ENCODE results near the gene CAMTA1.

The CAMTA1 gene

DNA sequence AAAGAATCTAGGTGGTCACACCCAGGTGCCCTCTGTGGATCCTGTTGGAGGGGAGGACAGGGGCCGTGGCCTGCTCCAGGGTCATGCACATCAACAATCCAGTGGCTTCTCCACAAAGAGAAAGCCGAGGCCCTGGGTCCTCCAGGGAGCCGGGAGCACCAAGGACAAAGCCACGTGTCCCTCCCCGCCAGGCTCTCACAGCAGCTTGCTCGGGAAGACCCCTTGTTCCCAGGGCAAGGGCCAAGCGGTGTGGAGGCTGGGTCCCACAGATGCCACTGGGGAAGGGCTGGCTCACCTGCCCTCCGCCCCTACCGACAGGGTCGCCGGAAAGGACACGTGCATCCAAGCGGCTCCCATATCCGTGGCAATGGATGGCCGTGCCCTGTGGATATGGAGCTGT, 793.0 kb downstream of the CAMTA1 start:
- no peak for DNase-seq

- no peak for DNase-seq
These were observed 793.8 kb downstream of the CAMTA1 start for GRCh38 chr1:7579016-7579415.

GRCh38 chr1:7579831-7580804, 794.9 kb downstream of the CAMTA1 start:
- no peak for DNase-seq

DNA sequence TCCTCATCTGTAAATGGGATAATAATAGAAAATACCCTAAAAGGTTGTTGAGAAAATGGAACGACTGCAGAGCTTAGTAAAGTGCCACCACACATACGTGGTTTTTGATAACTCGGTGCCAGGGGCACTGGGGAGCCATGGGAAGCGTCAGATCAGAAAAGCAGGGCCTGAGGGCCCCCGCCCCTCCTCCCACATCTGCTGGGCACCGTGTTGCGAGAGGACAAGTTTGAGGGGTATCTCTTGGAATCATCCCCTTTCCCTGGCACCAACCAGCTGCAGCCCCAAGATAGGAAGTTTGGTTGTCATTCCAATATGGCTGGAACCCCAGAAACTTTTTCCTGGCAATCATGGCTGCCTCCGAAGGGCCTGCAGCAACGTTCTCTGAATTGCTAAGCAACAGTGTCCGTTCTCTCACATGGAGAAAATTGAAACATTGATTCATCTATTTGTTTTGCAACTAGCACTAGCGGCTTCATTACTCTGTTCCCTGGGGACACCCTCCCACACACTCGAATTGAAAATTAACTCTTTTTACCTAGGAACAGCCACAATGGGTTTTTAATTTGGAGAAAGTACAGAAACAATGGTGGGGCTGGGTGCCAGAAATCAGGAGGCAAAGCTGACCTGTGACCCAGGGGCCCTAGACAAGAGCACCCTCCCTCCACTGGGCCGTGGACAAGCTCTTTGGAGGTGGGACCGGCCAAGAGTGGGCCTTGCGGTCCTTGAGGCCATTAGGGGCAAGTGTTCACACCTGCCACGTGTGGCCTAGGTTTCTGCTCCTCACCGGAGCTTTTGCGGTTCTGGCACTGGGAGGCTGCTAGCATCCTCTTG, 795.9 kb downstream of the CAMTA1 start:
- no peak for DNase-seq

DNA sequence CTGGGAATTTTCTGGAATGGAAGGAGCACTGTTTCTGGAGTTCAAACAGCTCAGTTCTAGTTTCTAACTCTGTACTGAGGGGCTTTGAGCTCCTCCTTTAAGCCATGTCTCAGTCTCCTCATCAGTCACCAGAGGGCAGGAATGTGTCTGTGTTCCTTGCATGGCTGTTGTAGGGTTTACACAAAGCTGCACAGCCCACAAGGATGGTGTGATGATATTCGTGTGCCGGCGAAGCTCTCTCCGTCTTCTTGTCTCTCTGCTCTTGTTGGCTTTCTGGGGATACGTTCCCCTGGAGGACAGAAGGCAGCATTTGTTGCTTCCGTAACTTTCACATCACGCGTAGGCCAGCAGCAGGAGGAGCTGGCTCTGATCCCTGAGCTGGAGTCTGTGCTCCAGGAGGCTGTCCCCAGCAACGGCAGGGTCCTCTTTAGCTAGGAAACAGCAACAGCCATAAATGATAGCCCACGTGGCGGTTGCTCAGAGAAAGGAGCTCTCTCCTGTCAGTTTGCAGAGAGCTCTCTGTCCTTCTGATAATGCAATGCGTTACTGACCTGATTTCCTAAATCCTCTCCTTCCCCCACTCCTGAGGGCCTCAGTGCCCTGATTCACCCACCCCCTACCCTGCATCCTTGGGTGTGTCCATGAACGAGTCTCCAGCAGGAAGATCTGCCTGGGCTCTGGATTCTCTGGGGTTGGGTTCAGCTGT, 796.7 kb downstream of the CAMTA1 start:
- DNase-seq = no peak

DNA sequence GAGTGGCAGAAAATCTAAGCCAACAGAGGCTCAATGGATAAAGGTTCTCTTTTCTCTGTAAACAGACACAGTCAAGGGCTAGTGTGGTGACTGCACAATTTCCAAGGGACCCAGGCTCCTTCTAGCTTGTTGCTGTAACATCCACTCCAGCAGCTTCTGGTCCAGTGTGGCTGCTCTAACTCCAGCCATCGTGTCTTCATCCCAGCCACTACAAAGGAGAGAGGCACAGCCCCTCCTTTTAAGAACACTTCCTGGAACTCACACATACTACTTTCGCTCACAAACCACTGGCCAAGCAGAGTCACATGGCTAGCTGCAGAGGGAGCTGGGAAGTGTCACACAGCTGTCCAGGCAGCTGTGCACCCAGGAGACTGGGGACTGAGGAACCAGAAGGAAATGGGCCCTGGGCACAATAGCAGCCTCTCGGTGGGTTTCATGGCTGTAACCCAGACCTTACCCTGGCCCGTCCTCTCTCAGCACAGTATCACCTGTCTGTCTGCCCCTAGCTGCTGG, 797.3 kb downstream of the CAMTA1 start:
- DNase-seq = no peak

DNA sequence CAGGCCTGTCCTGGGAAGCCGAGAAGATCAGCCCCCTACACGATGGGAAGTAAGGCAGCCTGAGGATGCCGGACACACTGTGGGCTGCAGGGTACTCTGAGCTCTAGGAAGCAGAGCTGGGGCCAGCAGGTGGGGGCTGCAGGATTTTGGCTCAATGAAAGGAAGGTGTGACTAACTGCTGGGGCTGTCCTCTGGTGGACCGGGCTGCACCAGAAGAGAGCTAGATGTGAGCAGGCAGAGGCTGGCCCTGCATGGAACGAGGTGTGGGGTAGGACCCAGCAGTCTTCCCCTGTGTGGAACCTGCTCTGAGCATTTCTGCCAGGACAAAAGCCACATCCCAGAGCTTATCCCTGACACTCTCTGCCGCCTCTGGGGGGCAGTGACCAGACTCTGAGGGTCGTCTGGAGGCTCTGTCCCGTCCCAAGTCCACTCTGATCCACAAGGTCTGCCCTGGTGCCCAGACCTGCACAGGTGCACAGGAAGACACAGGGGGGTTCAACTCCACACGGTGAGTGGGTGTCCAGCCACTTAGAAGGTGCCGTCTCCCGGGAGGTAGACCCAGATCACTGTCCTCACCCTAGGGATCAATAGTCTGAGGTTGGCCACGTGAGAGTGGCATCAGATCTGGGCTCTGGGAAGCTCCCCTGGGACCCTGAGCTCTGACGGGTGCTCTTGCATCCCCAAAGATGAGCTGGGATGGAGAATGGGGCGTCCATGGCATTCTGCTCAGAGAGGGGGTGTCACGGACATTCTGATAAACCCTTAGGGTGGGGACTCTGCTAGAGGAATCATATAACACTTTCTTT, 798.2 kb downstream of the CAMTA1 start:
- no peak for DNase-seq

DNA sequence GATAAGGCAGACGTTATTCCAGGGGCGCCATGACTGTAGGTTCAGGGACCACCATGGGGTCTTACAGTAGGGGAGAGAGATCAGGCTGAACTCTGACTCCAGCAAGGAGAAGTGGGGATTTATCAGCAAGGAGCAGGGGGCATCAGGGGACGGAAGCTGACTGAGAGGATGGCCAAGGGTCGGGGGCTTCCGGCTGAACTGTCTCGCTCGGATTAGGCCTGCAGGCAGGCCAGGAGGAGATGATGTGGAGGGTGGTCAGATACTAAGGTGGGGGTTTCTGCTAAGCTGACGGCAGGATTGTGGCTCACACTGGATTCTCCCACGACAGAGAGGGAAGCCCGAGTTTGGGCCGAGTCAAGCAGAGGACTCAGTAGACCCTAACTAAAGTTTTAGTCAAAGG, 798.9 kb downstream of the CAMTA1 start:
- DNase-seq = no peak

GRCh38 chr1:7584643-7585042, 799.4 kb downstream of the CAMTA1 start:
- DNase-seq = no peak

DNA sequence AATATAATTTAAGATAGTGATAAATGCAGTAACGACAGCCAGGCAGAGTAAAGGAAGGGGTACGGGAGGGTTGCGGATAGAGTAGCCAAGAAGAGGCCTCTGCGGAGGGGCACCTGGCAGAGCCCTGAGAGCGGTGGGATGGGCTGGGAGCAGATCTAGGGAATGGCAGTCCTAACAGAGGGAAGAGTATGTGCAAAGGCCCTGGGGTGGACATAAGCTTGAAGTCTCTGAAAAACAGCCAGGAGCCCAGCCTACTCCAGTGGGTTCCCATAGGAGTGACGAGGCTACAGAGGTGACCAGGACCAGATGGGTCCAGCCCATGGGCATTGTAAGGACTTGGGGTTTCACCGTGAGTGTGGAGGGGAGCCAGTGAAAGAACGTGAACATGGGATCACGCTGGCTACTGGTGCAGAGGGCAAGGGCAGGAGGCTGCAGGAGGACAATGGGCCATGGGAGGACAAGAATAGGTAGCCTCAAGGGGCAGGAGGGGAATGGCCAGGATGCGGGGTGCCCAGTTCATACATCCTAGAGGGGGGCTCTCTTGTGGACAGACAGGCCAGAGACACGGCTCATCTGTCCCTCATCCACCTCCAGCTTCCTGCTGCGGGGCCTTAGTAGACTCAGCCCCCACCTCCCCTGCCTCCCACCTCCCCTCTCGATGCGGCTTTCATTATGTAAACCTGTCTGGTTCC, 800.1 kb downstream of the CAMTA1 start:
- DNase-seq = no peak

DNA sequence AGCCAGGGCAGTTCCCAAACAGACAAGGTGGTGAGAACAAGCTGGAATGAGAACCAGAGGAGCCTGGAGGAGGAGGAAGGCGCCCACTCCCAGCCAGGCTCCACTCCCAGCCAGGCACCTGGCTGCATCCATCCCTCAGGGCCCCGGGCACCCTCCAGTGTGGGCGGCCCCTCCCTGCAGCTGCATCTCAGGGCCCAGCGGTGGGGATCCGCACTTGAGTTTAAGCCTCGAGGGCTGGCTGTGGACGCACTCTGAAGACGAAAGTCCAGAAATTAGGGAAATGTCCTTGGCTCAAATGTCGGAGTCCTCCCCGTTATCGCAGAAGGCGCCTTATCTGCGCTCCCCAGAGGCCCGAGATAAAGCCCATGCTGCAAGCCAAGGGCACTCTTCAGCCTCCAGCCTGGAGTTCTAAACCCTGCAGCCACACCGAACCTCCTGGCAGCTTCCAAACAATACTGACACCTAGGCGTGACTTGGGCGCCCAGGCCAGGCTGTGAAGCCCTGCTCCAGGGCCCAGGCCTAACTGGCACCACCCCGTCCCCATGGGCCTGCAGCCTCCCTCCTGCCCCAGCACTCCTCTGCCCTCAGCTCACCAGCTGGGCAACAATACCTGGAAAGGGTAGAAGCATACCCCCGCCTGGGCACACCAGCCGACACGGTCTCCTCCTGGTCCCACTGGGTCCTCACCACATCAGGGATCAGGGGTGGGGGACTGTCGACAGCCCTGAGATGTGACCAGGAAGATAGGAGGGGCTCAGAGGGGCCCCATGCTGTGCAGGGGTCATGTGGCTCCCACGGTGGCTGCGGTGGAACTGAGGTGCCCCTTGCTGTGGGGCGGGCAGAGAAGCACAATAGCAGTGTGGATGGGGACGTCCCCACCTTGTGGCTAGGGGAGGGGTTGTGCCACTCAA, 801.0 kb downstream of the CAMTA1 start:
- no peak for DNase-seq

- no peak for DNase-seq
These were observed 802.0 kb downstream of the CAMTA1 start for GRCh38 chr1:7587108-7587772.

DNA sequence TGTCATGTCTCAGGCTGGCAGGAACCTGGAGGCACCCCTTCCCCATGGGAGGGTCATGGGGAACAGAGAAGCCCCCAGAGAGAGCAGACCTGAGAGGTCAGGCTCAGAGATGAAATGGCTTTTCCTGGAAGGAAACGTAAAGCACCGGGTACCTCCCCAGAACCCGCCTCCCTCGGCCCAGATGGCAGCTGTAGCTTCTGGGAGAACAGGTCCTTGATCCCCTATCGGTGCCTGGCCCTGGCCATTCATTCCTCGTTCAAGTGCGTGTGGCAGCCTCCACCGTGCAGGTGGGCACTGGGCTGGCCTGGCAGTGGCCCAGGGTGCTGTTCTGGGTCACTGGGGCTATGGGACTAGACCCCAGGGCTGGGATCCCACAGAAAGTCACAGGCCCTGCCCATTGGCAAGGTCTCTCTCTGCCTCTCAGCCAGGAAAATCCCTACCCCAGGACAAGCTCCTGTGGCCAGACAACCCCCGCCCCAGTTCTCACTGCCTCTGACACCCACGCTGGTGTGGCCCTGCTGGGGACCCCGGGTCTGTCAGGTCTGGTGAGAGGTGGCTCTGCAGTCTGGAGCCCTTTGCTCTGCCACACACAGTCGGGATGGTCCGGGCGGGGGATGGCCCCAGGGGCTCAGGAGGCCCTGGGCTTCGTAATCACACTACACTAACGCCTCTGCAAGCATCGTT, 802.7 kb downstream of the CAMTA1 start:
- DNase-seq = no peak

GRCh38 chr1:7588457-7588827, 803.2 kb downstream of the CAMTA1 start:
- DNase-seq = no peak

DNA sequence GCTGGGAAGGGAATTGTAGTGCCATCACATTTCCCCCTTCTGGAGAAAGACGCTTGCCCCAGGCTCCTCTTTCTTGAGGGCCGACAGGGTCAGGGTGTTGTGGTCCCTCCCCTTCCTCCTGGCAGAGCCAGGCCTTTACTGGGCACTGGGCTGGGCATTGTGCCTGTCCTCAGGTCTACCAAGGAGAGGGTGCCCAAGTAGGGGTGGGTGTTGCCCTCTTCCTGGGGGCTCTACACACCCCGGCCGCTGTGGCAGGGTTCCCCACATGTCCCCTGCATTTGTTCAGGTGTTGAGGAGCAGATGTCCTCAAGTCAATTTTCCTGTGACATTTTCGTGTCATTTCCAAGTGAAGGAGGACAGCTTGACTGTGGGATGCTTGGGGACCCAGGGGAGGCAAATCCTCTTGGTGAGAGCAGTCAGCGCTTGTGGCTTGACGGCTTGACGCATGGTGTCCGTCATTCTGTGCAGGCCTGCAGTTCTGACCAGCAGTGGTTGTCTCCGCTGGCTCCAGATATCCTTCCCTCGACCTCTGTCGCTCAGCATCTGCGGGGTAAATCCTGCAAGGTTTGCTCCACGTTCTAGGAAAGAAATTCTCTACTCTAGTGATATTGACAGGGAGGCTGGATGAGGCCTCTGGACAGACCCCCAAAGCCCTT, 804.0 kb downstream of the CAMTA1 start:
- DNase-seq = no peak

GRCh38 chr1:7589774-7590425, 804.6 kb downstream of the CAMTA1 start:
- DNase-seq = no peak

- no peak for DNase-seq
These were observed 805.2 kb downstream of the CAMTA1 start for GRCh38 chr1:7590426-7590790.

DNA sequence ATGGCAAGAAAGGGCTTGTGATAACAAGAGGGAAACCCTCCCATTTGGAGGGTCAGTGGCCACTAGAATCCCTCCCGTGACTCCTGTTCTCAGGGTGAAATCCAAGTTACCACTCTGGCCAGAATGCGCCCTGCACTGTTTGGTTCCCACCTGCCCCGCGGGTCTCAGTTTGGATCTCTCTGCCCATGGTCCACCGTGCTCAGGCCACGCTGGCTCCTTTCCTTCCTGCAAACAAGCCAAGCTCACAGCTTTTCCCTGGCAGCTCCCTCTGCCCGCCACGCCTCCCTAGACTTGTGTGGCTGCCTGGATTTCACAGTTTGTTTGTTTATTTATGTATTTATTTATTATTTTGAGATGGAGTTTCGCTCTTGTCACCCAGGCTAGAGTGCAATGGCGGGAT, 806.3 kb downstream of the CAMTA1 start:
- no peak for DNase-seq

All from NCI-H1048 (cell line).